Esophagus (tissue), 2 donors: Measurements from ENCODE around the gene NUDT4. TPM values are rescaled to one million over a fixed set of nuclear protein-coding genes. Genes with fewer than 3 reads are reported as not detected.
"Not testable (repeated sequence)": the region's sequence is repeated elsewhere in the genome, so short reads cannot be mapped to it uniquely, and the experiment has no call there.

Source experiments
- H3K27ac ChIP-seq, 2 donors: one replicate each; pipeline ENCODE4 v1.5.1; 2013; ENCODE audit warnings: low read depth in 2 of 2, mild to moderate bottlenecking in 2 of 2, inconsistent platforms in 1 of 2, low read length in 1 of 2, moderate library complexity in 1 of 2
- H3K27me3 ChIP-seq, 2 donors: one replicate each; pipeline ENCODE4 v1.6.1; 2013; ENCODE audit warnings: low read length in 2 of 2, control low read depth in 1 of 2, mild to moderate bottlenecking in 1 of 2; ENCODE audit not compliant: insufficient read depth in 2 of 2, control insufficient read depth in 1 of 2
- H3K36me3 ChIP-seq, 2 donors: one replicate each; pipeline ENCODE4 v1.6.1; 2013; ENCODE audit warnings: low read length in 1 of 2; ENCODE audit not compliant: control insufficient read depth in 2 of 2, insufficient read depth in 2 of 2
- H3K4me1 ChIP-seq, 2 donors: one replicate each; pipeline ENCODE4 v1.6.1; 2013; ENCODE audit warnings: low read length in 1 of 2; ENCODE audit not compliant: control insufficient read depth in 2 of 2, insufficient read depth in 2 of 2
- H3K4me3 ChIP-seq, 2 donors: one replicate each; pipeline ENCODE4 v1.5.1; 2013; ENCODE audit warnings: low read length in 2 of 2, mild to moderate bottlenecking in 2 of 2, low read depth in 1 of 2, moderate library complexity in 1 of 2
- H3K9me3 ChIP-seq, 2 donors: one replicate each; pipeline ENCODE4 v1.6.1; 2013; ENCODE audit warnings: mild to moderate bottlenecking in 2 of 2, low read depth in 1 of 2, low read length in 1 of 2, moderate library complexity in 1 of 2; ENCODE audit not compliant: control insufficient read depth in 2 of 2, insufficient read depth in 1 of 2
- WGBS, 2 donors: extraction: QIAGEN DNeasy Blood & Tissue Kit; methylation state at CpG; one replicate each; pipeline ENCODE4 v1.1.7; 2013; 5-methylcytosine and 5-hydroxymethylcytosine counted together
- polyA plus RNA-seq, 2 donors: library from polyadenylated mRNA; stranded (reverse); fragments of 200-250 nt; gene quantifications; one replicate each; pipeline ENCODE4 v1.2.3, GENCODE V29; 2013
- donor health status: healthy with polysubstance abuse.
- donor health status: Bipolar disorder and iron deficiency.

NUDT4 gene
- polyA plus RNA-seq, 2 donors: 7.0 to 12.5 TPM

DNA sequence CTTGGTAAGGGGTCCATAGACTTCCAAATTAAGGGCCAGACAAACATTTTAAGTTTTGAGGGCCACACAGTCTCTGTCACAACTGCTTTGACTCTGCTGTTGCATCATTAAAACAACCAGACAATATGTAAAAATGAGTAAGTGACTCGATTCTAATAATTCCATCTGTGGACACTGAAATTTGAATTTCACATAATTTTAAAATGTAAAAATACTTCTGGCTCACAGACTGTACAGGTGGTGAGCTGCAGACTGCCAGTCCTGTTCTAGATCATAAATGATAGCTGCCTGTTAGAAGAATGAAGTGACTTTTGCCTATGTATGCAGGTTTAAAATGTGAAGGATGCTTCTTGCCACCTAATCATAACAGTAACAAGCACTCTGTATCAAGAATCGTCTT is 15.7 kb downstream of the NUDT4 start:
- Histone ChIP-seq H3K4me3 (no peak overlapping the region), H3K27ac (no peak overlapping the region), H3K27me3 (no peaks in the 10 kb centered on the region), H3K36me3 (peaks cover 0 to 3% of the 10 kb centered on the region in 2 donors), H3K4me1 (no peaks in the 10 kb centered on the region), H3K9me3 (no peaks in the 10 kb centered on the region)
- 52 to 59% methylated on average over 2 of the region's 2 CpGs for WGBS, 2 donors

DNA sequence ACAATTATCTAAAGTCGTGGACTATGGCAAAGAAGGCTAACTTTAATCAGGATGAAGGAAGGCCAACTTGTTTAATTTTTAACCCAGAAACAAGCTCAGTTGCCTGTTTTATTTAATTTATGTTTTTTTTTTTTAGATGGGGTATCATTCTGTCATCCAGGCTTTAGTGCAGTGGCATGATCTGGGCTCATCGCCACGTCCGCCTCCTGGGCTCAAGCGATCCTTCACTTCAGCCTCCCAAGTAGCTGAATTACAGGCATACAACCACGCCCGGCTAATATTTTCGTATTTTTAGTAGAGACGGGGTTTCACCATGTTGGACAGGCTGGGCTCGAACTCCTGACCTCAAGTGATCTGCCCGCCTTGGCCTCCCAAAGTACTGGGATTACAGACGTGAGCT is 19.7 kb downstream of the NUDT4 start:
- Histone ChIP-seq H3K36me3 (peaks cover 0 to 3% of the 10 kb centered on the region in 2 donors), H3K9me3 (no peaks in the 10 kb centered on the region), H3K27me3 (no peaks in the 10 kb centered on the region), H3K27ac (no peak overlapping the region), H3K4me1 (no peaks in the 10 kb centered on the region), H3K4me3 (no peak overlapping the region)
- 60 to 64% methylated on average over 12 of the region's 12 CpGs for WGBS, 2 donors

DNA sequence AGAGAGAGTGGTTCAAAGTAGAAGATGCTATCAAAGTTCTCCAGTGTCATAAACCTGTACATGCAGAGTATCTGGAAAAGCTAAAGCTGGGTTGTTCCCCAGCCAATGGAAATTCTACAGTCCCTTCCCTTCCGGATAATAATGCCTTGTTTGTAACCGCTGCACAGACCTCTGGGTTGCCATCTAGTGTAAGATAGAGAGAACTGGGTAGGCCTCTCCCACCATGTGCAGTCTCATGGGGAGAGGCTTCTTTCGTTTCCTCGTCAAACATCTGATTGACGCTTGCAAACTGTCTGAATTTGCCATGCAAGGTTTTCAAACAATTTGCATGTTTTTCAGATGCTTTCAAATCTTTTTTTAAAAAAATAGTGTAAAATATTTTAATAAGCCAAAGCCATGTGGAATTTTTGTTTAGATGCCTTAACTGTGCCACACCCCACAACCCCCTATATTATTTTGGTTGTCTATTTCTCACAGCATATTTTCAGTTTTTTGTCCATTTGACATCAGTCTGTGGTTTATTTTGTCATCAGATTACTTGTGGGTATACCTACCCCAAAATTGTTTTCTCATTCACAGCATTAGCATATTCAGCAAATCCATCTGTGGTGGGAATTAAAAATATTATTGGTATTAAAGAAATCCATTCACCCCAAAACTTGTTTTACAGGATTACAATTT is 21.6 kb downstream of the NUDT4 start:
- not testable (repeated sequence) for H3K27ac ChIP-seq, H3K27me3 ChIP-seq, H3K36me3 ChIP-seq, H3K9me3 ChIP-seq, H3K4me3 ChIP-seq, H3K4me1 ChIP-seq
- WGBS, 2 donors: no CpG with 5 or more reads among the region's 5 CpGs

DNA sequence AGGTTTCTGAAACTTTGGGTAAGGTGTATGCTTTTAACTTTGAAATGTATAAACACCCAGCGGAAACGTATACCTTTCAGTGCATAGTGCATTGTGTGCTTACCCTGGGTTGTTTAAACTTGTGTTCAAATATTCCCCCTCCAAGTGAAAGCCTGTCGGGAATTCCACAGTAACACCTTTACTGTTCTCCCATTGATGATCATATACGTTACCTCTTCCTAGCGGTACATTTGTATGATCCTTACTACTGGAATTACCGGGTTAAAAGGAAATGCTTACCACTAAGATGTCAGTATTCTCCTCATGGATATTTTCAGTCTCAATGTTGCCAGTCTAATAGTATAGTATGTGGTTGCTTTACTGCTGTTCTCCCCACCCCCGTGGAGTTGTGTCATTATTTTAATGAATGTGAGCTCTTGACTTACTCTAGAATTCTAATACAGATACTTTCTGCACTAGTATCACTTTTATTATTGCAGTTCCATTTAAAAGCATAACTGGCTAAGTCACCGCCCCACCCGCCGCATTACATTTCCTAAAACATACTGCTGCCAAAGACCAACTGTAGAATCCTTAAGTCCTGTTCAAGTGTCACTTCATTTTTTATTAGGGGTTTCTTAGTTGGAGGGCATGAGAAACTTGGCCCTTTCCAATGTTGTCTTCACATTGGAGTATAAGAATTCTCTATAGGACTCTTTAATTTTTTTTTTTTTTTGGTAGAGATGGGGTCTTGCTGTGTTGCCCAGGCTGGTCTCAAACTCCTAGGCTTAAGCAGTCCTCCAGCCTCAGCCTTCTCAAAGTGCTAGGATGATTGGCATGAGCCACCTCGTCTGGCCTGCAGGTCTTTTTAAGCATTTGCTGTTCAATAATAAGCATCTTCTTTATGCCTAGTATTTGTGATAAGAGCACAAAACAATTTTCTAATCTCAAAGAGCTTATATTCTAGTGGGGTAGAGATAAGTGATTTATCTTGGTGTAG is 24.9 kb downstream of the NUDT4 start:
- Histone ChIP-seq H3K4me3 (no peak overlapping the region), H3K27ac (no peak overlapping the region), H3K4me1 (no peaks in the 10 kb centered on the region), H3K27me3 (no peaks in the 10 kb centered on the region), H3K36me3 (peaks cover 0 to 4% of the 10 kb centered on the region in 2 donors), H3K9me3 (no peaks in the 10 kb centered on the region)
- 83 to 84% methylated on average over 11 of the region's 11 CpGs for WGBS, 2 donors

DNA sequence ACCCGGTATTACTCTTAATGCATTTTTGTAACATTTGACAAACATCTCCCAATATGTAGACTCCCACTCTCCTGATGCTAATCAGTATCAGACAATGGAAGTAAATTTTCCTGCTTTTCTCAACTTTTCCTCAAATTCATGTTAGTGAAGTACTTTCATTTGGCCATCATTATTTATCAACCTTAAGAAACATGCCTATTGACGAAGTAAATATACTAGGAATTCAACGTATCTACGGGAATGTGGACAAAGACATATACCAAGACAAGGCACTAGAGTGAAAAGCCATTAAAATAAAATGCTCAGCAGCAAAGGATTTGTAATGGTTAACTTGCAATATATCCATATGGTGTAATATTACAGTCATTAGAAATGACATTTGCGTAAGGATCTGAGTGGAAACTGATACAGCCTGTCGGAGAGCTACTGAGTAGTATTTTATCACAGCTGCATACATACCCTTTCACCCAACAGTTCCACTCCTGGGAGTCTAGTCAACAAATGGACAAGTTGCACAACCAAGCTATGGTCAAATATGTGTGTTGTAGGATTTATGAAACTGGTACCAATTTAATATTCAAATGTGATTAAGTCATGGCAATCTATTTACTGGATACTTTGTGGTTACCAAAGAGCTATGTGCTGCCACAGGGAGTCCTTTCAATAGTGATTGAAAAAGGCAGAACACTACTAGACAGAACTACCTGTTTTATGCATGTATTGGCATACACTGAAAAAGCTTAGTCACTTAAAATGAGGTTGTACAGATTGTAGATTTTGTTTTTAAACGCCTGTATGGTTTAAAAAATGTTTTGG is 26.5 kb downstream of the NUDT4 start:
- Histone ChIP-seq H3K9me3 (no peaks in the 10 kb centered on the region), H3K36me3 (peaks cover 0 to 3% of the 10 kb centered on the region in 2 donors), H3K4me1 (no peaks in the 10 kb centered on the region), H3K4me3 (no peak overlapping the region), H3K27me3 (no peaks in the 10 kb centered on the region), H3K27ac (no peak overlapping the region)
- WGBS, 2 donors: 80 to 89% methylated on average over 7 of the region's 7 CpGs

DNA sequence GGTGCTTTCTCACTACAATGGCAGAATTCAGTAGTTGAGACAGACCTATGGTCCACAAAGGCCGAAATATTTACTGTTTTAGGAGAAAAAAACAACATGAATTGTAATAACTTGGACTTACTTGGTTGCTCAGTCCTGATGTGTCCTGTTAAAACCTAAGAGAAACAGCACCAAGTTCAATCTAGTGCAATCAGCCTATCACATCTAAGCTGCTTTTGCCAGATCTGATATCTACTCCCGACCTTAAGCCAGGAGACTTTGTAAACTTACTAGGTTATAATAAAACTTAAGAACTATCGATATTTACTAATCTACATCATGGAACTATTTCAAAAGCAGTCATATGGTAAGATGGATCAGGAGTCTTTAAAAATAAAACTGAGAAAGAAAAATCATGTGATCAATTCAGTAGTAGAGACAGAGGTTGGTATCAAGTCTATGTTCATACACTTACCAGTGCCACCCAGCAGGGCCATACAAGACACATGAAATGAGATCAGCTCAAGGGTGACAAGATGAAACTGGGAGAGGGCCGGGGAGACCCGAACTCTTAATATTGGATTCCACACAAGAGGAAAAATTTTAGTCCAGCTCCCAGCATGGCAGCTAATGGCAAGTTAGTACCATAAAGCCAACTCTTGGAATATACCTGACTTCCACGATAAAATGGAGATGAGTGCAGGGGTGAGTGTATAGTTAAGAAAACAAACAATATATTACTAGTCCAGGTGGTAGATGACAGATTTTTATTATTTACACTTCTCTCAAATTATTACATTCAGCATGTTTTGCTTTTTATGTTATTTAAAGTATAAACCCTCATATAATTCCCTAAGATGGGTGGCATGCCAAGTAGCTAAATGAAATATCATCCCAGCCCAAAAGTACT is 27.5 kb downstream of the NUDT4 start:
- Histone ChIP-seq H3K27ac (no peak overlapping the region), H3K36me3 (peaks cover 0 to 3% of the 10 kb centered on the region in 2 donors), H3K9me3 (no peaks in the 10 kb centered on the region), H3K4me3 (no peak overlapping the region), H3K27me3 (no peaks in the 10 kb centered on the region), H3K4me1 (no peaks in the 10 kb centered on the region)
- WGBS, 2 donors: 87 to 88% methylated on average over 6 of the region's 6 CpGs

DNA sequence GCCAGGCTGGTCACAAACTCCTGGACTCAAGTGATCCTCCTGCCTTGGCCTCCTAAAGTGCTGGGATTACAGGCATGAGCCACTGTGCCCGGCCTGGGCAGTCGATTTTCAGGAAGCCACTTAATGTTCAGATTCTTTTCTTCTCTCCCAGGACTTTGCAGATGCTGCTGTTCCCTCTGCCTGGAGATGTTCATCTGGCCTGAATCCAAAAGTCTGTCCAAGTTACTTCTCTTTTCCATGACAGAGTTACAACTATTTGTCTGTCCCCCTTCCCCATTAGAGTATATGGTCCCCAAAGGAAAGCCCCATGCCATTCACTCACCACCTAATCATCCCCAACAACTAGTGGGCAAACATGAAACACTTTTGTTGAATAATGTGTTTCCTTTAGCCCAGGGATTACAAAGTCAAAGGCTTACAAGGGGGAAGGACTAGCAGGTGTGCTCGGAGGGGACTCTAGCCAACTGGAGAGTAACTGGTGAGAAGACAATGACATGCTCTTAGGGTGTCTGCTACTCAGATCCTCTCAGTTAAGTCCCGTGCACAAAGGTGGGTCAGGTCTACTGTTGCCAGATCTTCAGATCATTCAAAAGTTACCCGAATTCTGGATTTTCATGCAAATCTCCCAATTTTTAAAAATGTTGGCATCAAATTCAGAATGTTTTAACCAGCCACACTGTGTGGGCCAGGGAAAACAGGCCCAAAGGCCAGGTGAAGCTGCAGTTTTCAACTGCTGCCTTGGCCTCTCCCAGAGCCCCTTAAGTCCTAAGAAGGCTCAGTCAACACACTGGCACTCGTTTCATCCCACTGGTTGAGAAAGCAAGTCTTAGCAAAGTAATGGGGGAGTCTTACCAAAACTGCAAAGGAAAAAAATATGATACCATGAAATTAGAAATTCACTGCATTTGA is 29.6 kb downstream of the NUDT4 start:
- Histone ChIP-seq H3K9me3 (no peaks in the 10 kb centered on the region), H3K4me1 (peaks cover 0 to 2% of the 10 kb centered on the region in 2 donors), H3K36me3 (peaks cover 0 to 5% of the 10 kb centered on the region in 2 donors), H3K27me3 (no peaks in the 10 kb centered on the region), H3K27ac (no peak overlapping the region), H3K4me3 (no peak overlapping the region)
- 82 to 83% methylated on average over 6 of the region's 6 CpGs for WGBS, 2 donors

DNA sequence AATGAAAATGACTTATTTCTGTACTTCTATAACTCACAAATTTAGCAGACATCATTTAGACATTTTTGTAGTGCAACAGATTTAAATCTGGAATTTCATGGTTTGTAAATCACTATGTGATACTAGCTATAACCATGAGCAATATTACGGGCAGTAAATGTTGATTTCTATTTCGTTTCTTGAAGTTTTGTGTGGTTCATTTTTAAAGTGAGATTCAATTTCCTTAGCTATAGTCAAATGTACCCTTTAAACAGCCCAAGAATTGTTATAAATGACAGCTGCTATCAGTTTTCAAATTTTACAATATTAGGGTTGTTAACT is 30.2 kb downstream of the NUDT4 start:
- Histone ChIP-seq H3K9me3 (no peaks in the 10 kb centered on the region), H3K4me1 (peaks cover 0 to 2% of the 10 kb centered on the region in 2 donors), H3K4me3 (no peak overlapping the region), H3K27ac (no peak overlapping the region), H3K36me3 (peaks cover 0 to 5% of the 10 kb centered on the region in 2 donors), H3K27me3 (no peaks in the 10 kb centered on the region)
- WGBS, 2 donors: 87 to 88% methylated on average over 2 of the region's 2 CpGs
